Astrocyte (in vitro differentiated cells and primary cell): ENCODE data around the gene CANX. TPM values are rescaled to one million over a fixed set of nuclear protein-coding genes. Genes with fewer than 3 reads are reported as not detected.
"Not testable (repeated sequence)": the region's sequence is repeated elsewhere in the genome, so short reads cannot be mapped to it uniquely, and the experiment has no call there.

Experiments
- DNase-seq: peaks from one replicate; pipeline ENCODE4 v3.0.0-alpha.2; 2010; ENCODE audit warnings: low read depth
- FAIRE-seq: peaks from 2 replicates; lab custom pipeline; 2011; peaks lifted over from hg19 to GRCh38; lab: Jason Lieb, UNC
- H2AFZ ChIP-seq: 2 replicates; pipeline ENCODE4 v1.6.0; 2012; ENCODE audit warnings: low read depth, low read length, inconsistent platforms
- H3K27ac ChIP-seq: 2 replicates; pipeline ENCODE4 v1.5.1; 2011; ENCODE audit warnings: low read depth, low read length, inconsistent platforms
- H3K27me3 ChIP-seq: 2 replicates; pipeline ENCODE4 v1.6.0; 2011; ENCODE audit warnings: low read length, inconsistent platforms; ENCODE audit not compliant: insufficient read depth
- H3K36me3 ChIP-seq: 2 replicates; pipeline ENCODE4 v1.5.1; 2011; ENCODE audit warnings: low read length, inconsistent platforms; ENCODE audit not compliant: insufficient read depth
- H3K4me1 ChIP-seq: 2 replicates; pipeline ENCODE4 v1.5.1; 2011; ENCODE audit warnings: low read length, inconsistent platforms; ENCODE audit not compliant: insufficient read depth
- H3K4me2 ChIP-seq: 2 replicates; pipeline ENCODE4 v1.6.0; 2012; ENCODE audit warnings: low read length, inconsistent platforms
- H3K4me3 ChIP-seq: 2 replicates; pipeline ENCODE4 v1.5.1; 2011; ENCODE audit warnings: low read depth, mild to moderate bottlenecking, low read length, inconsistent platforms; ENCODE audit not compliant: insufficient read depth
- H3K79me2 ChIP-seq: 2 replicates; pipeline ENCODE4 v1.6.0; 2012; ENCODE audit warnings: mild to moderate bottlenecking, low read length, inconsistent platforms; ENCODE audit not compliant: insufficient read depth
- H3K9ac ChIP-seq: 2 replicates; pipeline ENCODE4 v1.6.0; 2012; ENCODE audit warnings: mild to moderate bottlenecking, low read length, inconsistent platforms
- H3K9me3 ChIP-seq: 2 replicates; pipeline ENCODE4 v1.5.1; 2012; ENCODE audit warnings: low read depth, mild to moderate bottlenecking, low read length, inconsistent platforms; ENCODE audit not compliant: insufficient read depth
- H4K20me1 ChIP-seq: 2 replicates; pipeline ENCODE4 v1.6.0; 2012; ENCODE audit warnings: low read length, inconsistent platforms; ENCODE audit not compliant: insufficient read depth
- H3K27ac Mint-ChIP-seq: one replicate; pipeline ENCODE4 v1.8.0; 2021; ENCODE audit warnings: mild to moderate bottlenecking, mixed read lengths; ENCODE audit not compliant: unreplicated experiment
- H3K27me3 Mint-ChIP-seq: one replicate; pipeline ENCODE4 v1.8.0; 2021; ENCODE audit warnings: low read depth, mixed read lengths; ENCODE audit not compliant: unreplicated experiment
- H3K36me3 Mint-ChIP-seq: one replicate; pipeline ENCODE4 v1.8.0; 2021; ENCODE audit warnings: low read depth, mixed read lengths; ENCODE audit not compliant: unreplicated experiment
- H3K4me1 Mint-ChIP-seq: one replicate; pipeline ENCODE4 v1.8.0; 2021; ENCODE audit warnings: low read depth, mixed read lengths; ENCODE audit not compliant: unreplicated experiment
- H3K4me3 Mint-ChIP-seq: one replicate; pipeline ENCODE4 v1.8.0; 2021; ENCODE audit warnings: mild to moderate bottlenecking, moderate library complexity, mixed read lengths; ENCODE audit not compliant: unreplicated experiment
- H3K9me3 Mint-ChIP-seq: one replicate; pipeline ENCODE4 v1.8.0; 2021; ENCODE audit warnings: mild to moderate bottlenecking, mixed read lengths; ENCODE audit not compliant: unreplicated experiment
- CTCF ChIP-seq: IDR thresholded peaks from 2 replicates; pipeline ENCODE4 v1.5.1; 2011; ENCODE audit warnings: low read depth, mild to moderate bottlenecking, inconsistent platforms, low read length, moderate library complexity; ENCODE audit not compliant: insufficient read depth
- EZH2 ChIP-seq: IDR thresholded peaks from 2 replicates; pipeline ENCODE4 v1.6.1; 2012; ENCODE audit warnings: mild to moderate bottlenecking, low read length, inconsistent platforms; ENCODE audit not compliant: insufficient read depth
- total RNA-seq: library from RNA; stranded (reverse); gene quantifications from 2 replicates; pipeline ENCODE4 v1.2.1, GENCODE V29; 2021

The CANX gene
- total RNA-seq, 1 donor from 2014 or later, result 792 TPM

DNA sequence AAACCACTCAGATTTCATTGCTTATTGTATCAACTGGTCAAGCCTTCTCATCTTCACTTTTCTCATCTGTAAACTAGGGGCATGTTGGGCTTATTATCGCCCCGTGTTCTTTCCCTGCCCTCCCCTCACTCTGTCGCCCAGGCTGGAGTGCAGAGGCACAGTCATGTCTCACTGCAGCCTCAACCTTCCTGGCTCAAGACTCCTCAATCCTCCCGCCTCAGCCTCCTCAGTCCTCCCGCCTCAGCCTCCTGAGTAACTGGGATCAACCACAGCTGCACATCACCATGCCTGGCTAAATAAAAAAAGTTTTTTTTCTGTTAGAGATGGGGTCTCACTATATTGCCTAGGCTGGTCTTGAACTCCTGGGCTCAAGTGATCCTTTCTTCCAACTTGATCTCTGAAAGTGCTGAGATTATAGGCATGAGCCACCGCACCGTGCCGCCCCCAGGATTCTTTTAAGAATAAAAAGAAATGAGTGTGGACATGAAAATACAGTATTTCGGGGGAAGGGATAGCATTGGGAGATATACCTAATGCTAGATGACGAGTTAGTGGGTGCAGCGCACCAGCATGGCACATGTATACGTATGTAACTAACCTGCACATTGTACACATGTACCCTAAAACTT is 35.9 kb downstream of the CANX start:
- Histone ChIP-seq H3K9me3 (no peaks in the 10 kb centered on the region), H3K4me1 (peaks cover 10% of the 10 kb centered on the region), H3K4me2 (peak overlapping the region; percentile 96), H3K4me3 (peak overlapping the region; percentile 79), H3K79me2 (peaks cover 70% of the 10 kb centered on the region), H3K9ac (peak overlapping the region; percentile 88), H3K27me3 (no peaks in the 10 kb centered on the region), H2AFZ (no peak overlapping the region), H4K20me1 (peaks cover 59% of the 10 kb centered on the region), H3K27ac (no peak overlapping the region), H3K36me3 (peaks cover 11% of the 10 kb centered on the region)
- no peaks in the 10 kb centered on the region for H3K27me3 Mint-ChIP-seq
- peak overlapping the region; percentile 98 for H3K4me3 Mint-ChIP-seq
- peaks cover 24% of the 10 kb centered on the region for H3K4me1 Mint-ChIP-seq
- no peaks in the 10 kb centered on the region for H3K9me3 Mint-ChIP-seq
- H3K36me3 Mint-ChIP-seq, result peaks cover 9% of the 10 kb centered on the region
- no peak for DNase-seq
- H3K27ac Mint-ChIP-seq, result peak overlapping the region; percentile 29
- no peak for FAIRE-seq
- TF ChIP-seq EZH2 (no peak), CTCF (no peak)

GRCh38 chr5:179738742-179739141 is 40.0 kb downstream of the CANX start:
- H3K9ac ChIP-seq, result no peak overlapping the region
- no peak for TF ChIP-seq CTCF
- no peak for TF ChIP-seq EZH2
- no peaks in the 10 kb centered on the region for H3K36me3 ChIP-seq
- no peak overlapping the region for H3K4me3 Mint-ChIP-seq
- no peak overlapping the region for H3K4me2 ChIP-seq
- no peak for FAIRE-seq
- no peaks in the 10 kb centered on the region for H3K27me3 Mint-ChIP-seq
- DNase-seq, result no peak
- H3K27ac ChIP-seq, result no peak overlapping the region
- H3K4me1 ChIP-seq, result peaks cover 10% of the 10 kb centered on the region
- H3K9me3 ChIP-seq, result no peaks in the 10 kb centered on the region
- no peak overlapping the region for H3K27ac Mint-ChIP-seq
- H3K4me3 ChIP-seq, result no peak overlapping the region
- H3K4me1 Mint-ChIP-seq, result peaks cover 17% of the 10 kb centered on the region
- H2AFZ ChIP-seq, result no peak overlapping the region
- H3K79me2 ChIP-seq, result peaks cover 96% of the 10 kb centered on the region
- H3K27me3 ChIP-seq, result no peaks in the 10 kb centered on the region
- H3K36me3 Mint-ChIP-seq, result peaks cover 14% of the 10 kb centered on the region
- H3K9me3 Mint-ChIP-seq, result no peaks in the 10 kb centered on the region
- H4K20me1 ChIP-seq, result peaks cover 73% of the 10 kb centered on the region

- not testable (repeated sequence) for H3K4me3 ChIP-seq, H3K27me3 ChIP-seq, H3K27ac ChIP-seq, H3K27ac Mint-ChIP-seq, H3K4me2 ChIP-seq, H3K9ac ChIP-seq, H3K9me3 ChIP-seq, H3K4me3 Mint-ChIP-seq, H3K4me1 ChIP-seq, H3K27me3 Mint-ChIP-seq, DNase-seq, FAIRE-seq, H3K36me3 Mint-ChIP-seq, H3K36me3 ChIP-seq, H3K4me1 Mint-ChIP-seq, H2AFZ ChIP-seq, H3K9me3 Mint-ChIP-seq
- H3K79me2 ChIP-seq, result peaks cover 92% of the 10 kb centered on the region
- peaks cover 55% of the 10 kb centered on the region for H4K20me1 ChIP-seq
These were observed 45.3 kb downstream of the CANX start for GRCh38 chr5:179744106-179744505.
